Ovary (tissue), 9 donors: Measurements from ENCODE around the gene MAJIN. TPM values are rescaled to one million over a fixed set of nuclear protein-coding genes. Genes with fewer than 3 reads are reported as not detected.

Experiments used
- DNase-seq, 5 donors: peaks; one replicate each; pipeline ENCODE4 v3.0.0-alpha.2; 2019 to 2020
- H3K27ac ChIP-seq, 2 donors: fragments of 200-600 bp; one replicate each; pipeline versions ENCODE4 v1.5.1 to v1.8.0; 2019 to 2022
- H3K27me3 ChIP-seq: fragments of 200-600 bp; one replicate; pipeline ENCODE4 v1.8.0; 2022
- H3K36me3 ChIP-seq: fragments of 200-600 bp; sonication (generic); one replicate; pipeline ENCODE4 v1.5.1; 2019
- H3K4me1 ChIP-seq: one replicate; pipeline ENCODE4 v1.8.1; 2013; ENCODE audit warnings: mild to moderate bottlenecking, moderate library complexity; ENCODE audit not compliant: insufficient read depth
- H3K4me3 ChIP-seq: fragments of 200-600 bp; sonication (generic); one replicate; pipeline ENCODE4 v1.5.1; 2017
- H3K9me3 ChIP-seq, 2 donors: fragments of 200-600 bp in 1 of 2; sonication (generic) in 1 of 2; one replicate each; pipeline versions ENCODE4 v1.5.1 to v1.8.1; 2013 to 2019; ENCODE audit warnings: mild to moderate bottlenecking in 1 of 2, moderate library complexity in 1 of 2
- EP300 ChIP-seq: sonication (generic); formaldehyde crosslinking; IDR thresholded peaks from one replicate; pipeline ENCODE4 v1.6.1; 2017; ENCODE audit warnings: antibody characterized with exemption
- POLR2A ChIP-seq: fragments of 450-650 bp; IDR thresholded peaks from one replicate; pipeline ENCODE4 v1.6.1; 2017; ENCODE audit warnings: antibody characterized with exemption, mild to moderate bottlenecking, moderate library complexity
- WGBS, 3 donors: extraction: QIAGEN DNeasy Blood & Tissue Kit in 1 of 3; methylation state at CpG; one replicate each; pipeline versions ENCODE4 v1.1.5 to v1.1.7; 2013 to 2017; 5-methylcytosine and 5-hydroxymethylcytosine counted together
- intact Hi-C, 4 donors: fragments of 100-400 bp; cut with DNase I; formaldehyde crosslinking; loops; one replicate each; pipeline versions ENCODE4 v1.11.0 to v1.15.1; 2022 to 2023
- polyA plus RNA-seq, 2 donors: library from polyadenylated mRNA; stranded (reverse); fragments of 200-250 nt in 1 of 2; fragments of 350-450 nt in 1 of 2; fragmentation: Illumina TruSeq in 1 of 2; extraction: RNeasy Lipid Tissue Mini Kit (QIAGEN cat#74804) in 1 of 2; gene quantifications; one replicate each; pipeline ENCODE4 v1.2.3, GENCODE V29; 2013 to 2014
- total RNA-seq, 7 donors: library from RNA; depleted of rRNA in 2 of 7; stranded (reverse); fragments of >200 nt in 2 of 7; fragmentation: NEBNext Ultra II Directional in 3 of 7; extraction: Animal tissue kit (Norgen Biotek cat#: 25700) in 3 of 7; gene quantifications; one replicate each; pipeline versions ENCODE4 v1.1.0 to v1.2.4, GENCODE V29; 2016 to 2023
- TF ChIP-seq, protein P1 (sequence below), 3 donors: fragments of 450-650 bp in 2 of 3; fragments of 200-600 bp in 1 of 3; IDR thresholded peaks; one replicate each; pipeline versions ENCODE4 v1.5.1 to v1.8.0; 2016 to 2022; ENCODE audit warnings: antibody characterized with exemption in 3 of 3, mild to moderate bottlenecking in 1 of 3
- donor health status: DM: no; HTN: no; CAD: no; lungs with moderate emphysema.
- donor health status: DM: no; HTN: no; CAD: no.
- donor health status: Bipolar disorder and iron deficiency.
- donor health status: DM: yes; HTN: yes; CAD: no.
- donor health status: DM: no; HTN: no; CAD: no.
- donor health status: DM: yes; HTN: yes; CAD: no.

The MAJIN gene
- total and polyA plus RNA-seq, 9 donors: 0.46 TPM; not detected in 8

DNA sequence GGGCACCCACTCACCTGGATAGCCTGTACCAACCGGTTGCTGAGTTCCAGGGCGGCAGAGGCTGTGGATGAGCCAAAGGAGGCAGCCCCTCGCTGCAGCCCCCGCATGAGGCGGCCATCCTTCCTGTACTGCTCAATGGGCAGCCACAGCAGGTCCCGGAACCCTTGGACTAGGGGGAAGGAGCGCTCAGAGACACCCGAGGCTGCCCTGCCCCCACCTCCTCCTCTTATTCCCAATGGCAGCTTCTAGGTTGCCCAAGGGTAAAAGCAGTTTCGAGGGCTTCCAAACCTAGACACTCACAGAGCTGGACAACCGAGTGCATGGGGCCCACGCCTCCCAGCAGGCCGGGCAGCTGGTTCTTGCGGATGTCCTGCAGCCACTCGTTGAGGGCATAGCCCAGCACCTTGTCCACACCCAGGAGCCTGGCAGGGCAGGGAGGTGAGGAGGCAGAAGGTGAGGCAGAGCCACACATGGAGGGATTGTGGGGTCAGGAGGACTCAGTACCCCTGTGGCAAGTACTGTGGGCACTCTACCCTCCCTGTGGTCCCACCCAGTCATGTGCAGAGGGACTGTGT is 75.4 kb downstream of the MAJIN start:
- Histone ChIP-seq H3K36me3 (no peaks in the 10 kb centered on the region), H3K4me3 (no peak overlapping the region), H3K27me3 (no peaks in the 10 kb centered on the region), H3K4me1 (no peaks in the 10 kb centered on the region), H3K27ac (no peak overlapping the region), H3K9me3 (no peaks in the 10 kb centered on the region)
- TF ChIP-seq POLR2A (no peak), EP300 (no peak)
- TF ChIP-seq, protein P1, sequence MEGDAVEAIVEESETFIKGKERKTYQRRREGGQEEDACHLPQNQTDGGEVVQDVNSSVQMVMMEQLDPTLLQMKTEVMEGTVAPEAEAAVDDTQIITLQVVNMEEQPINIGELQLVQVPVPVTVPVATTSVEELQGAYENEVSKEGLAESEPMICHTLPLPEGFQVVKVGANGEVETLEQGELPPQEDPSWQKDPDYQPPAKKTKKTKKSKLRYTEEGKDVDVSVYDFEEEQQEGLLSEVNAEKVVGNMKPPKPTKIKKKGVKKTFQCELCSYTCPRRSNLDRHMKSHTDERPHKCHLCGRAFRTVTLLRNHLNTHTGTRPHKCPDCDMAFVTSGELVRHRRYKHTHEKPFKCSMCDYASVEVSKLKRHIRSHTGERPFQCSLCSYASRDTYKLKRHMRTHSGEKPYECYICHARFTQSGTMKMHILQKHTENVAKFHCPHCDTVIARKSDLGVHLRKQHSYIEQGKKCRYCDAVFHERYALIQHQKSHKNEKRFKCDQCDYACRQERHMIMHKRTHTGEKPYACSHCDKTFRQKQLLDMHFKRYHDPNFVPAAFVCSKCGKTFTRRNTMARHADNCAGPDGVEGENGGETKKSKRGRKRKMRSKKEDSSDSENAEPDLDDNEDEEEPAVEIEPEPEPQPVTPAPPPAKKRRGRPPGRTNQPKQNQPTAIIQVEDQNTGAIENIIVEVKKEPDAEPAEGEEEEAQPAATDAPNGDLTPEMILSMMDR (IDR thresholded peaks at IDR 0.05): no peak
- intact Hi-C loops: no loop called here
- DNase-seq: no peak
- 81 to 86% (median 84%) methylated on average over 14 of the region's 14 CpGs for WGBS, 3 donors

DNA sequence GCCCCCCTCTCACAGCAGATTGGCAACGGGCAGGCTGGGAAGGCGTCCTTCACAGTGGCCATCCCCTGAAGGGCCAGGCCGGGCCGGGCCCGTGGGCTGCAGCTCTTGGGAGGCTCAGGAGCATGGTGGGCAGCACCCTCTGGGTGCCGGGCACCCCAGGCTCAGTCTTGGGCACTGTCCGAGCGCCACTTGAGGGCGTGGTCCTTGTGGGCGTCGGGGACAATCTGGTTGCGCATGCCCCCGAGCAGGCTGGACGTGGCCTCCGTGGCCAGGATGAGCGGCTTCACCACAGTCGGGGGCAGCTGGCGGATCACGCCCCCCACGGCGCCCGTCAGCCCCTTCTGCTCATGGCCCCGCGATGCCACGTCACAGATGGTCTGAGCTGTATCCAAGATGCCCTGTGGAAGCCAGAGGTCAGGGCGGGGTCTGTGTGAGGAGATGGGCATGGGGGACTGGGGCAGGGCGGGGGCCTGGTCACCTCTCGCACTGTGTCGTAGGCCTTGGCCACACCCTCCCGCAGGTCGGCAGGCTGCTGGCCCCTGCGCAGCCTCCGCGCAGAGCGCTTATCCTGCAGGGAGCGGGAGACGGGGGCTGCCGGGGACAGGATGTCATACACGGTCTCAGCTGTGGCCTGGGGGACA is 77.0 kb downstream of the MAJIN start:
- 83 to 86% (median 84%) methylated on average over 26 to 39 of the region's 39 CpGs for WGBS, 3 donors
- TF ChIP-seq EP300 (no peak), POLR2A (no peak)
- TF ChIP-seq, protein P1 (IDR thresholded peaks at IDR 0.05): no peak
- Histone ChIP-seq H3K36me3 (no peaks in the 10 kb centered on the region), H3K9me3 (no peaks in the 10 kb centered on the region), H3K27me3 (no peaks in the 10 kb centered on the region), H3K27ac (no peak overlapping the region), H3K4me3 (no peak overlapping the region), H3K4me1 (no peaks in the 10 kb centered on the region)
- intact Hi-C loops: loop anchor here in 1 of 4 donors (2.0 kb wide), 1 partner anchor 50 kb away; the partner anchor contains the start of gene CDC42BPG
- no peak for DNase-seq

DNA sequence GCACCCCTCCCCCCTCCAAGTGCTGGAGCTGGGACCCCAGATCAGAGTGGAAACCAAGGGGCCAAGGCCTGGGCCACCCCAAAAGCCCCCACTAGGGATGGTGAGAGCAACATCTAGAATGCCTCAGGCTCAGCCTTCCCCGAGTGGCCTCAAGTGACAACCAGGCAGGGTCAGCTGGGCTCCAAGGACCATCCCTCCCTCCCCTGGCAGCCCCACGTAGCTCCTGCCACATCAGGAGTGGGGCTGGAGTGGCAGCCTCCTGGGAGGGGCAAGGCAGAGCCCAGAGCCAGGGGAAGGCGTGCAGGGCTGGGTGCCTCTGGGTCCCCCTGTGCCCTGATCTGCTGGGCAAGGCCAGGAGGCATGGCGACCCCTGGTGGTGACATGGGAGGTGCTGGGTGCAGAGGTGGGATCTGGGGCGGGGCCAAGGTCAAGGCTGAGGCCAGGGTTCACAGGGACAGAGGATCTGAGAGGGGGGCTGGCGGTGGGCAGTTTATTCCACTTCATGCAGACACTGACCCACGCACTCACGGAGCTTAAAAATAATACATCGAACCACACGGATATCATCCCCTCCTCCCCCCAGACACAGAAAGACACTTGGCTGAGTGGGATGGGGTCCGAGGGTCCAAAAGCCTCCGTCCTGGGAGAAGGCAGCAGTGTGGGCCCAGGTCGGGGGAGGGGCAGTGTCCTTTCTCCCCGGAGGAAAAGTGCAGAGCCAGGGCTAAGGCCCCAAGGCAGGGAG is 77.7 kb downstream of the MAJIN start:
- TF ChIP-seq POLR2A: no peak
- TF ChIP-seq, protein P1 (IDR thresholded peaks at IDR 0.05): peak; percentile 60 to 82 (median 71)
- 40 to 45% (median 43%) methylated on average over 12 to 14 of the region's 14 CpGs for WGBS, 3 donors
- Histone ChIP-seq H3K9me3 (no peaks in the 10 kb centered on the region), H3K4me1 (no peaks in the 10 kb centered on the region), H3K27ac (no peak overlapping the region), H3K27me3 (no peaks in the 10 kb centered on the region), H3K36me3 (no peaks in the 10 kb centered on the region), H3K4me3 (no peak overlapping the region)
- DNase-seq: peak; percentile 74 to 88 (median 81)
- intact Hi-C loops: loop anchor here in 1 of 4 donors (2.0 kb wide), 1 partner anchor 49 kb away; the partner anchor contains the start of gene CDC42BPG

DNA sequence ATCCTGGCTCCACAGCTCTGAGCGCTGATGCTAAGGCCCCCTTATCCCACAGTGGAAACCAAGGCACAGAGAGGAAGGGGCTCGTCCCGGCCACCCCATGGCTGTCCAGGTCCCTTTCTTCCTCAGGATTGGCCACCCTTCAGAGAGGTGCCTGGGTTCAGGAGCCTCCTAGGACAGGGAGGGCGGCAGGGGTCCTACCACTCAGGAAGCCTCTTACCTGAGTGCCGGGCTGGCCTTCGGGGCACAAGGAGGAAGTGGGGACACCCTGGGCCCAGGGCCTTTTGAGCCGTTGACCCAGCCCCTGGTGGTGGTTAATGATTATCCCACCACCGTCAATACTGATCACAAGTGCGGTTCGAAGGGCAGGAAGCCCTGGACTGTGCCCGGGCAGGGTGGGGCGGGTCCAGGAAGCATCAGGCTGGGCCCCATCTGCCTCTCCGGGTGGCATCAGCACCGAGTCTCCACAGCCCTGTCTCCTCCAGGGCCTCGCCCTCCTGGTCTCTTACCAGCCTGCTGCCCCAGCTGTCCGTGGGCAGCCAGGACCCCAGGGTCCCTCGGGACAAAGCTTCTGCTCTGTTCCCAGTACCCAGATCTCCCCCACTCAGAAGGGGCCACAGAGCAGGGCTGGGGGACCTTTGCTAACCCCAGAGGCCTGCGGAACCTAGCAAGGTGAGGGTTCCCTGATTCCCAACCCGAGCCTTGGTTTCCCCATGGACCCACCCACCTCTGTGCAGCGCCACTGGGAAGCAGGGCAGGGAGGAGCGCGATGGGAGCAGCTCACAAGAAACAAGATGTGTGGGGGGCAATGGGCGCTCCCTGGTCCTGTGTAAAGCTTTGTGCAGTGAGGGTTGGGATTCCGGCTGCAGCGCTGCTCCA is 78.5 kb downstream of the MAJIN start:
- Histone ChIP-seq H3K4me3 (peak overlapping the region; percentile 14), H3K4me1 (no peaks in the 10 kb centered on the region), H3K36me3 (no peaks in the 10 kb centered on the region), H3K27me3 (no peaks in the 10 kb centered on the region), H3K27ac (no peak overlapping the region), H3K9me3 (no peaks in the 10 kb centered on the region)
- TF ChIP-seq EP300 (no peak), POLR2A (no peak)
- TF ChIP-seq, protein P1 (IDR thresholded peaks at IDR 0.05): no peak
- DNase-seq: peak in 1 of 5 donors; percentile 20
- WGBS, 3 donors: 69 to 75% (median 72%) methylated on average over 19 to 25 of the region's 25 CpGs
- intact Hi-C loops: loop anchor here in 2 of 4 donors (2.0 kb wide), 2 partner anchors 47 to 49 kb away; partner anchors contain the start of gene CDC42BPG (in 1 of the 2)
